IPS DF 6.9 (cell line): Measurements from ENCODE around the gene TESK1.

Experiments
- DNase-seq: peaks from one replicate; pipeline ENCODE4 v3.0.0-alpha.2; 2013; ENCODE audit warnings: low read depth, low spot score
- H3K27ac ChIP-seq: one replicate; pipeline ENCODE4 v1.5.1; 2013; ENCODE audit warnings: low read length, control low read depth
- H3K27me3 ChIP-seq: 2 replicates; pipeline ENCODE4 v1.6.1; 2013; ENCODE audit warnings: mild to moderate bottlenecking, low read length; ENCODE audit not compliant: control insufficient read depth, insufficient read depth
- H3K36me3 ChIP-seq: 2 replicates; pipeline ENCODE4 v1.6.1; 2013; ENCODE audit warnings: low read length; ENCODE audit not compliant: control insufficient read depth, insufficient read depth
- H3K4me1 ChIP-seq: 2 replicates; pipeline ENCODE4 v1.6.1; 2013; ENCODE audit warnings: low read length; ENCODE audit not compliant: control insufficient read depth, insufficient read depth
- H3K4me3 ChIP-seq: 2 replicates; pipeline ENCODE4 v1.5.1; 2013; ENCODE audit warnings: mild to moderate bottlenecking, low read length
- H3K9me3 ChIP-seq: 2 replicates; pipeline ENCODE4 v1.6.1; 2013; ENCODE audit warnings: low read length, inconsistent platforms; ENCODE audit not compliant: control insufficient read depth, insufficient read depth
- WGBS: extraction: QIAGEN DNeasy Blood & Tissue Kit; methylation state at CpG from one replicate; pipeline ENCODE4 v1.1.7; 2013; ENCODE audit warnings: mixed read lengths, missing lambda C conversion rate; ENCODE audit not compliant: insufficient read length, insufficient coverage; 5-methylcytosine and 5-hydroxymethylcytosine counted together

The TESK1 gene

DNA sequence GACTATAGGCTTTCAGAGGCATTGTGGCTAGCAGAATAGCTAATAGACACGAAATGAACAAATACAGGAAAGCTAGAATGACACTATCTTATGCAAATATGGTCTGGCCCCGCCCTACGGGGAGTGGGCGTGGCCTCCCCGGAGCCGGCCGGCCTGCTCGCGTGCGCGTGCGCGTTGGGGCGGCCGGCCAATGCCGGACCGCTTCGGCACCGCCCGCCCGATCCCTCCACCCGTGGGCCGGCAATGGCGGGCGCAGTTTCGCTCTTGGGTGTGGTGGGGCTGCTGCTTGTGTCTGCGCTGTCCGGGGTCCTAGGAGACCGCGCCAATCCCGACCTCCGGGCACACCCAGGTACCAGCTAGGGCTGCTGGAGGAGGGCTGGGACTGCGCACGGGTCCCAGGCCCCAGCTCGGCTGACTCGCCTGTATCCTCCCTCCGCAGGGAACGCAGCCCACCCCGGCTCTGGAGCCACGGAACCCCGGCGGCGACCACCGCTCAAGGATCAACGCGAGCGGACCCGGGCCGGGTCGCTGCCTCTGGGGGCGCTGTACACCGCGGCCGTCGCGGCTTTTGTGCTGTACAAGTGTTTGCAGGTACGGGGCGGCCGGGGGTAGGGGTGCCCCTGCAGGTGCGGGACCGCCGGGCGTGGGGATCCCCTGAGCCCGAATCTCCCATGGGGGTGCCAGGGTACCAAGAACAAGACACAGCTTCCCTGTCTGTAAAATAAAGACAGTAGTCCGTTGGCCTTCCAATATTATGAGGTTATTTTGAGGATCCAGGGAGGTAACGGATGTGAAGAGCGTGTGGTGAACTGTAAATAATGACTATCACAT lies 53.3 kb downstream of the TESK1 start, which contains the start of gene CCDC107:
CCDC107 (plus strand) TSS at position 156 of the 831 bp plus-strand sequence; CDS start at position 244, 88 bp downstream.
- Histone ChIP-seq H3K4me3 (peak within 1 kb of the TSS; percentile 80), H3K27ac (no peak within 1 kb of the TSS), H3K9me3 (no peaks in the 10 kb centered on the region), H3K4me1 (no peaks in the 10 kb centered on the region), H3K36me3 (peaks cover 6% of the 10 kb centered on the region), H3K27me3 (no peaks in the 10 kb centered on the region)
- DNase-seq = no peak
- no CpG with 5 or more reads among the region's 67 CpGs for WGBS

DNA sequence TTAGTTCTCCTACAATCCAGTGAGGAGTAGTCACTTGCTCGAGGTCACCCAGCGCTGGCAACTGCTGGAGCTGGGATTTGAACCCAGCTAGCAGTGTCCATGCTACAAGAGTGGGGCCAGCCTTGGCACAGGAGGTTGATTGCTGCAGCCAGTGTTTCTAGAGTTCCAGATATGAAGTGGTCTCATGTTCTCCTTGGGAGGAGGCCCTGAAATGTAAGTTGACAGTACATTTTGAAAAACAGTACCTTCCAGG lies 53.8 kb downstream of the TESK1 start:
- Histone ChIP-seq H3K36me3 (peaks cover 6% of the 10 kb centered on the region), H3K27ac (no peak overlapping the region), H3K27me3 (no peaks in the 10 kb centered on the region), H3K9me3 (no peaks in the 10 kb centered on the region), H3K4me3 (peak overlapping the region; percentile 80; the same call in 1 of the 2 replicates), H3K4me1 (no peaks in the 10 kb centered on the region)
- no CpG with 5 or more reads among the region's 2 CpGs for WGBS
- no peak for DNase-seq

DNA sequence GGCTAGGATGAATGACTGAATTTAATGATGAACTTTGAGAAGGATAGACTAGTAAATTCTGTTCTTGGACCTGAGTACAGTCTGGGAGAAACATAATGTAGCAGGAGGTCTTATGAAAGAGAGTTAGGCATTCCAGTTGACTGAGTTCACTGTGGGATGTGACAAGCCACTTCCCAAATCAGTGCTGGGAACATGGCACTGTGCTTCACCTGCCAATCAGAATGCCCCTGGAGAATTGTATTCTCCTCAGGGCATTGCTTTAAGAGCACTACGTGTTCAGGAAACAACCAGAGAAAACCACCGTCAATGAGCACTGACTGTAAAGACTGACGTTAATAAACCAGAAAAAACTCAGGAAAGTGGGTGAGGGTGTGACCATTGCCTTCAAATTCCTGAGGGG lies 54.3 kb downstream of the TESK1 start:
- no CpG with 5 or more reads among the region's 3 CpGs for WGBS

More for the DNA sequence above, 54.3 kb downstream of the TESK1 start:
- Histone ChIP-seq H3K27me3 (no peaks in the 10 kb centered on the region), H3K27ac (no peak overlapping the region), H3K4me1 (no peaks in the 10 kb centered on the region), H3K36me3 (peaks cover 6% of the 10 kb centered on the region), H3K4me3 (no peak overlapping the region), H3K9me3 (no peaks in the 10 kb centered on the region)
- DNase-seq = no peak
